IPS-18a (cell line): ENCODE measurements around the gene FAM185A.

Experiments
- H3K27ac ChIP-seq: one replicate; pipeline ENCODE4 v1.5.1; 2013; ENCODE audit warnings: low read length
- H3K27me3 ChIP-seq: one replicate; pipeline ENCODE4 v1.6.1; 2013; ENCODE audit warnings: mild to moderate bottlenecking, low read length; ENCODE audit not compliant: control insufficient read depth, insufficient read depth
- H3K36me3 ChIP-seq: one replicate; pipeline ENCODE4 v1.6.1; 2013; ENCODE audit warnings: low read depth, low read length; ENCODE audit not compliant: control insufficient read depth
- H3K4me1 ChIP-seq: one replicate; pipeline ENCODE4 v1.6.1; 2013; ENCODE audit warnings: low read depth, low read length; ENCODE audit not compliant: control insufficient read depth
- H3K4me3 ChIP-seq: one replicate; pipeline ENCODE4 v1.5.1; 2013; ENCODE audit warnings: low read length
- H3K9ac ChIP-seq: one replicate; pipeline ENCODE4 v1.6.1; 2013; ENCODE audit warnings: mild to moderate bottlenecking, low read length, moderate library complexity
- H3K9me3 ChIP-seq: one replicate; pipeline ENCODE4 v1.6.1; 2013; ENCODE audit warnings: low read depth, low read length; ENCODE audit not compliant: control insufficient read depth

Gene FAM185A

GRCh38 chr7:102817616-102818573 is 69.1 kb downstream of the FAM185A start:
- Histone ChIP-seq H3K9me3 (no peaks in the 10 kb centered on the region), H3K36me3 (no peaks in the 10 kb centered on the region), H3K4me3 (no peak overlapping the region), H3K9ac (no peak overlapping the region), H3K27me3 (no peaks in the 10 kb centered on the region), H3K4me1 (no peaks in the 10 kb centered on the region), H3K27ac (no peak overlapping the region)

GRCh38 chr7:102819151-102819550 is 70.4 kb downstream of the FAM185A start:
- no peak overlapping the region for H3K4me3 ChIP-seq
- no peaks in the 10 kb centered on the region for H3K36me3 ChIP-seq
- H3K9ac ChIP-seq: no peak overlapping the region
- H3K9me3 ChIP-seq: no peaks in the 10 kb centered on the region
- H3K27me3 ChIP-seq: no peaks in the 10 kb centered on the region
- H3K27ac ChIP-seq: no peak overlapping the region
- no peaks in the 10 kb centered on the region for H3K4me1 ChIP-seq

DNA sequence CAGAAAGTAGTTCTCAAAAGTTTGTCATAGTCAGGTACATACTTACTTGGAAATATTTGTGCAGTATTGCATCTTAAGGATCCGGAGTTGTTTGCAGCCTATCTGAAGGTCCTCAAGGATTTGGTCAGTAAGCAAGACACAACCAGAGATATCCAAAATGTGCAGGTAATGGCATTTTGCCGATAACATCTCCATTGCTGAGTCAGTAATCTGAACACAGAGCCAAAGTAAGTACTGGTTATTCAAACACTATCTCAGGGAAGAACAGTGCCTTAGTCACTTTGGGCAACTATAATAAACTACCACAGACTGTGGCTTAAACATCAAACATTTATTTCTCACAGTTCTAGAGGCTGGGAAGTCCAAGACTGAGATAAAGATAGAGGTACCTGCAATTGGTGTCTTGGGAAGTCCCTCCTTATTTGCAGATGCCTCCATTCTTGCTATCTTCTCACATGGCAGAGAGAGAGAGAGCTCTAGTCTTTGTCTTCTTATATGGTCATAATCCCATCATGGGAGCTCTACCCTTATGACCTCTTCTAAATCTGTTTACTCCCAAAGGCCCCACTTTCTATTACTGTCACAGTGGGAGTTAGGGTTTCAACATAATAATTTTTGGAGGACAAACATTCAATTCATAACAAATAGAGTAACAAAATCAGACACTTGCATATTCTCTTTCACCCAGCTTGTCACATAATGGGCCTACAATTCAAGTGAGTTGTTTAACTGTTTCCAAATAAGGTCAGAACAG is 73.4 kb downstream of the FAM185A start:
- H3K9me3 ChIP-seq: no peaks in the 10 kb centered on the region
- H3K4me1 ChIP-seq: no peaks in the 10 kb centered on the region
- no peak overlapping the region for H3K9ac ChIP-seq
- H3K27me3 ChIP-seq: no peaks in the 10 kb centered on the region
- no peaks in the 10 kb centered on the region for H3K36me3 ChIP-seq
- H3K27ac ChIP-seq: no peak overlapping the region
- no peak overlapping the region for H3K4me3 ChIP-seq

- no peaks in the 10 kb centered on the region for H3K9me3 ChIP-seq
- no peak overlapping the region for H3K4me3 ChIP-seq
- no peak overlapping the region for H3K27ac ChIP-seq
- H3K36me3 ChIP-seq: no peaks in the 10 kb centered on the region
- H3K4me1 ChIP-seq: no peaks in the 10 kb centered on the region
- H3K9ac ChIP-seq: no peak overlapping the region
- no peaks in the 10 kb centered on the region for H3K27me3 ChIP-seq
Observed at GRCh38 chr7:102823390-102824119, 74.8 kb downstream of the FAM185A start.

DNA sequence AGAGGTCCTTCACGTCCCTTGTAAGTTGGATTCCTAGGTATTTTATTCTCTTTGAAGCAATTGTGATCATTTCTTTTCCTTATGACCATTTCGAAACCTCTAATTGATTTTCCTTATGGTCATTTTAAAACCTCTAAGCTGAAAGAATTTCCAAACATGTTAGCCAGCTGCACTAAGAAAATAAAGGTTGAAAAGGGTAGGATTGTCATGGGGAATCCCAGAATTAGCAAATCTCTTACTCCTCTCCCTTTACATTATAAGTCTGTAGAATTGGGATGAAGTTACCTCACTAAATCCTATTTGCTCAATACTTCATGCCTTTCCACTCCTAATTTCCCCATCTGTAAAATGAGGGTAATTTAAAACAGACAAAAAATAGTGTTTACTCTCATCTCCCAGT is 79.5 kb downstream of the FAM185A start:
- no peak overlapping the region for H3K27ac ChIP-seq
- no peaks in the 10 kb centered on the region for H3K9me3 ChIP-seq
- H3K27me3 ChIP-seq: no peaks in the 10 kb centered on the region
- no peaks in the 10 kb centered on the region for H3K4me1 ChIP-seq
- no peaks in the 10 kb centered on the region for H3K36me3 ChIP-seq
- H3K9ac ChIP-seq: no peak overlapping the region
- H3K4me3 ChIP-seq: no peak overlapping the region

DNA sequence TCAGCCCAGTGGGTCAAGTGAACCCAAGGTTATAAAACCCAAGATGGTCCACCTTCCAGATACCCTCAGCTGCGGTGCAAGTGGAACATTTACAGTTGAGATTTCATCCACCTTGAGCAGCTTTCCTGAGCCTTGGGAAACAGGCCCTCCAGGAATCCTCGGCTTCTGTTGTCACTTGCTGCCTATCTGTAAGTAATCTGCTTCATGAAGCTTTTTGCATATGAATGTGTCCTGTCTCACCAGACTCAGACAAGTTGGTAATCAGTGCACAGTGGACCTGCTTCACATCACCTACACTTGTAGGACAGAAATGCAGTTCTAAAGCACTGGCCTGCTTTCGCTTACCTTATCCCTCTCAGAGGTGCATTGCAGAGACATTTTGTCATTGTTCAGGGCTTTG is 80.3 kb downstream of the FAM185A start:
- H3K27ac ChIP-seq: no peak overlapping the region
- H3K27me3 ChIP-seq: no peaks in the 10 kb centered on the region
- H3K4me3 ChIP-seq: no peak overlapping the region
- H3K4me1 ChIP-seq: no peaks in the 10 kb centered on the region
- no peaks in the 10 kb centered on the region for H3K36me3 ChIP-seq
- no peak overlapping the region for H3K9ac ChIP-seq
- no peaks in the 10 kb centered on the region for H3K9me3 ChIP-seq

DNA sequence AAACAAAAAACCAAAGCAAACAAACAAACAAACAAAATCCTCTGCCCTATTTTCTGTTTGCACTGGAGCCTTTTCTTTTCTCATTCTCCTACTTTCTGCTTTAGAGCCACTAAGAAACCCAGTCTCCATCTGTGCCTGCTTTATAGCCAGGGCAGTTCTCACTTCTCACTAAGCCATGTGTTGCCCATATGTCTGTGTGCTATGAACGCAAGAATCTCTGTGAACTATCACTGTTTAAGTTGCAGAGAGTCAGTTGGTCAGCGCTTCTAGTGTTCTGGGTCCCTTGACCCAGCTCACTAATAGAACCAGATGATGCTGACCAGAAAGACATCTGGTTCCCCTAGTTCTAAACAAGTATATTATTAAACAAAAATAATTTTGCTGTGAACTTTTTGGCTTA is 81.4 kb downstream of the FAM185A start:
- H3K36me3 ChIP-seq: no peaks in the 10 kb centered on the region
- no peaks in the 10 kb centered on the region for H3K9me3 ChIP-seq
- H3K4me1 ChIP-seq: no peaks in the 10 kb centered on the region
- no peak overlapping the region for H3K9ac ChIP-seq
- no peaks in the 10 kb centered on the region for H3K27me3 ChIP-seq
- H3K27ac ChIP-seq: no peak overlapping the region
- no peak overlapping the region for H3K4me3 ChIP-seq

- H3K4me1 ChIP-seq: no peaks in the 10 kb centered on the region
- no peak overlapping the region for H3K4me3 ChIP-seq
- no peaks in the 10 kb centered on the region for H3K27me3 ChIP-seq
- no peak overlapping the region for H3K27ac ChIP-seq
- H3K9ac ChIP-seq: no peak overlapping the region
- H3K9me3 ChIP-seq: no peaks in the 10 kb centered on the region
- no peaks in the 10 kb centered on the region for H3K36me3 ChIP-seq
Observed at GRCh38 chr7:102832674-102833073, 83.9 kb downstream of the FAM185A start.

- H3K36me3 ChIP-seq: no peaks in the 10 kb centered on the region
- no peak overlapping the region for H3K9ac ChIP-seq
- no peak overlapping the region for H3K4me3 ChIP-seq
- no peaks in the 10 kb centered on the region for H3K27me3 ChIP-seq
- no peaks in the 10 kb centered on the region for H3K9me3 ChIP-seq
- H3K27ac ChIP-seq: no peak overlapping the region
- H3K4me1 ChIP-seq: no peaks in the 10 kb centered on the region
Observed at GRCh38 chr7:102833343-102833742, 84.5 kb downstream of the FAM185A start.

- H3K4me3 ChIP-seq: no peak overlapping the region
- no peaks in the 10 kb centered on the region for H3K9me3 ChIP-seq
- no peaks in the 10 kb centered on the region for H3K36me3 ChIP-seq
- H3K27ac ChIP-seq: no peak overlapping the region
- H3K4me1 ChIP-seq: no peaks in the 10 kb centered on the region
- no peaks in the 10 kb centered on the region for H3K27me3 ChIP-seq
- H3K9ac ChIP-seq: no peak overlapping the region
Observed at GRCh38 chr7:102834466-102834865, 85.7 kb downstream of the FAM185A start.

GRCh38 chr7:102834999-102835398 is 86.2 kb downstream of the FAM185A start:
- Histone ChIP-seq H3K36me3 (no peaks in the 10 kb centered on the region), H3K9ac (no peak overlapping the region), H3K4me3 (no peak overlapping the region), H3K27me3 (no peaks in the 10 kb centered on the region), H3K9me3 (no peaks in the 10 kb centered on the region), H3K4me1 (no peaks in the 10 kb centered on the region), H3K27ac (no peak overlapping the region)
